SKM-1 treated with dmso at 0.1 percent for 144 hours (cell line): ENCODE results near the gene POLA1.

ENCODE experiments used
- DNase-seq: peaks from one replicate; lab custom pipeline; 2025; ENCODE audit not compliant: unreplicated experiment; lab: John Stamatoyannopoulos, UW

POLA1 gene

DNA sequence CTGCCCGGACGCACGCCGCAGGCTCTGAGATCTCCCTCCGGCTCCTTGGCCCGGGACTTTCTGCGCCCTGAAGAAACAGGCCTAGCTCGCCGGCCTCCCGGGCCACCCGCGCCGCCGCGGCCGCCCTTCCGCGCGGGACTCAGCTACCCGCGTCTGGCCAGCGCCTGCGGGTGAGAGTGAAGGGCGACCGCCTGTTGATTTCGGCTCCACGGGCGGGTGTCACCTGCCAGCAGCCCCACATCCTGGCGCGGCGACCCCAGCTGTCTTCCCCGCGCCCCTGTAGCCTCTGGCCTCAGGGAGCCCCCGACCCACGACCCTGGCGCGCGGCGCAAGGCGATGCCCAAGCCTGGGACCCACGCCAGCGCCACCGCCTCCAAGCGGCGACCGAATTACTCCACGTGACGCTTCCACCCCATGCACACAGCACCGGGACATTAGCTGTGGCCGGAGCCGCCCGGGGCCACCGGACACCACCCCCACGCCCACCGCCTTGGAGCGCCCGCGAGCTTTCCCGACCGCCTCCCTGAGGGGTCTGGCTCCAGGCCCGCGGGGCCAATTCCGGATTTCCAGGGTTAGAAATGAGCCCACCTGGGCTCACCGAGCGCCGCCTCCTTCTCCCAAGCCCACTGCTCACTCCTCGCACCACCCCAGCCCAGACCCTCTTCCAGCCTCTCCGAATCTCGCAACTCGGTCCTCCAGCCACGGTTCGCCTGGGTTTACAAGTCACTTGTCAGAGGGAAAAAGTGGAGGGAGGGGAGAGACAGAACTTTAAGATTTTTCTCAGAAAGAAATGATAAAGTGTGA, 311.9 kb downstream of the POLA1 start:
- no peak for DNase-seq

DNA sequence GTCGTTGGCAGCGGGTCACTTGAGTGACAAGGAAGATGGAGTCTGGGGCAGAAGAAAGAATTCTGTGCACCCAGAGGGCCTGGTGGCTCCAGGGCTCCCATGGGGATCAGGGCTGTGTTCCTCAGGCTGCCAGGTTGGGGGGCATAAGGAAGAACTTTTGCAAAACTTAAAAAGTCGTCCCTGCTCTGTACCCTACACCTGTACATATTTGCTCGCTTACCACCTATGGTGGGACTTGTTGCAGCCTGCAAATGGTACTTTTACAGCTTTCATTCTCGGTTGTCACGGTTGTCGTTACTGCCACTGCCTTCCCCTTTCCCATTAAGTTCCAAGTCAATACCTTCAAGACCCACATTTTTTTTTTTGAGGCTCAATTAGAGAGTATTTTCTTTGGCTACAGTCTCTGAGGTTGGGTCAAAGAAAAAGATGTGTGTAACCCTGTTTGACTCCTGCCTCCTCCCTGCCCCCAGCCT, 312.9 kb downstream of the POLA1 start:
- no peak for DNase-seq

DNA sequence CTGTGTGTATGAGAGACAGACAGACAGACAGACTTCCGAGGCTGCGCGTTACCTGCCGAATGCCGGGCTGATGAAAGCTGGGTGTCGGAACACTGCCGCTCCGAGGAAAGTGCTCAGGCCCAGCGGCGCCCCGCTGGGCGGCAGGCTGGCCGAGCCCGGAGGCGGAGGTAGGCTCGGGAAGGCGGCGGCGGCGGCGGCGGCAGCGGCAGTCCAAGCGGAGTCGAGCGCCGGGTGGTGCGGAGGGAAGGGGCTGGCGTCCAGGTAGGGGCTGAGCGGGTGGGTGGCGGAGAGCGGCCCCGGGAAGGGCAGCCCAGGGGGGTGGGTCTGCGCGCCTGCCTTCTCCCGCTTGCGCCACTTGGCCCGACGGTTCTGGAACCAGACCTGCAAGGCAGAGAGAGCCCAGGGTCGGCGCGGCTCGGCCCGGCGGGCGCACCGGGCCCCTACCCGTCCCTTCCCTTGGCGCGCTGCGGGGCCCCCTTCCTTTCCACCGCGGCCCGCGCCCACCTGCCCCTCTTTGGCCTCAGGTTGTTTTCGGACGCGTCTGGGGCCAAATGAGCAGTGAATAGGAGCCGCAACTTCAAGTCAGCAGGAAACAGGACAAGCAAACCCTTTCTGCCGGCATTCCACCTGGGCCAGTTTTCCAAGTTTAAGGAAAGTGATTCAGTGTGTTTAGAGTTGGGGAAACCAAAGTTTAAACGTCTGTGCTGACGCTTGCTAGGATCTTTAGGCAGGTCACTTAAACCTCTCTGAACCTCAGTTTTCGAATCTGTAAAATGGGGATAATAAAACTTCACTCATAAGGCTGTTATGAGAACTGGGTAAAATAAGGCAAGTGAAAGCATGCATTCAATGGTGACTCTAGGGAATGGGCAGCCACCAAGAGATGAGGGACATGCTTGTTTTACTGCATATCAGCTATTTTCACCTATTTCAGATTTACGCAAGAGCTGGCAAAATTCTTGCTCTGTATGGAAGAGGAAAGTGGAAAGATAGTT, 313.6 kb downstream of the POLA1 start:
- no peak for DNase-seq

DNA sequence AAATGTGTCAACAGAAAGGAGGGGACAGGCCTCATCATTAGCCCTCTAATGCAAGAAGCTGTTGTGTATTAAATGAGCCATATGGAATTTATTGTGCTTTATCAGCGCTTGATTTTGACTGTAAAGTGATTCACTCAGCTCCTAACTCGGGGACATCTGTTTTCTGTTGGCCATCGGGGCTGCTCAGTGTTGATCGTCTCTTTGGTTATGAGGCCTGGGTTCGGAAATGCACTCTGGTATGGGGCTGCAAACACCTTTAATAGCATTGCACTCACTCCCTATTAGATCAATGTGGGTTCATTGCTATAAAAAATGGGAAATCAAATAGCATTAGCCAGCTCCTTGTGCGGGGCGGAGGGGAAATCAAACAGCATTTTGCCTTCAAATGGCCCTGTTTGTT, 315.7 kb downstream of the POLA1 start:
- DNase-seq: no peak

- no peak for DNase-seq
Observed at GRCh38 chrX:25010784-25011588, 317.3 kb downstream of the POLA1 start.

DNA sequence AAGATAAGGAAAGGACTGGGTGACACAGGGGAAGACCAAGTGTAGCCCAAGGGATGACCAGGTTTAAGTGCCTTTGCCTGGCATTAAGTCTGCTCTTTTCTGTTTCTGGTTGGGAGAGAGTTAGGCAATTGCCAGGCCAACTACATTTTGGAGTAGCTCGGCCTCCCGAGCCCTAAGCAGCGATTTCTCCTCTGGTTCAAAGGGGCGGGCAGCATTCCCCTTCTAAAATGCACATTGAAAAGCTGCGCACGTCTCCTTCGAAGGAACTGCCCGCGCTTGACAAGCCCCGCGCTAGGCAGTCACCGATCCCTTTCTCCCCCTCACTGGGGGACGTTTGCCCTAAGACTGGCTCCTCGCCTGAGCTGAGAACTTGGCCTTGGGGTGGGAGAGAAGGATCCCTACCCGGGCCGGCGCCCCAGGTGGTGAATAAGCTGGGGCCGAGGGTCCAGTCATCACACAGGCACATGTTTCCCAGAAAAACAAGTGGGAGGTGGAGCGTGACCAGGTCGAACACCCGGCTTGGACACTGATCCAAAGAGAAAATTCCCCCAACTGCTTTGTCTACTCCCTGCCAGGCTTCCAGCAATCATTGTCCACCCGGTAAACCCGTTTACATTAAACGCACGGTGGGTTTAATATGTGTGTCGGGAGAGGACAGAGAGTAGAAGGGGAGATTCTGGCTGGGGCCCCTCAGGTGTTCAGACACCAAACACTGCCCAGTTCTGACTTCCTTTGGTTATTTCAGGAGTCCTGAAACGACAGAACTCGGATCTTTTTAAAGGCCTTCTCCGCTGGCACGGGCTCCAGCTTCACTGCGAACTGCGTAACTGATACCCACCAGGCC, 318.1 kb downstream of the POLA1 start:
- DNase-seq: no peak

GRCh38 chrX:25012433-25012735, 318.7 kb downstream of the POLA1 start:
- DNase-seq: no peak

DNA sequence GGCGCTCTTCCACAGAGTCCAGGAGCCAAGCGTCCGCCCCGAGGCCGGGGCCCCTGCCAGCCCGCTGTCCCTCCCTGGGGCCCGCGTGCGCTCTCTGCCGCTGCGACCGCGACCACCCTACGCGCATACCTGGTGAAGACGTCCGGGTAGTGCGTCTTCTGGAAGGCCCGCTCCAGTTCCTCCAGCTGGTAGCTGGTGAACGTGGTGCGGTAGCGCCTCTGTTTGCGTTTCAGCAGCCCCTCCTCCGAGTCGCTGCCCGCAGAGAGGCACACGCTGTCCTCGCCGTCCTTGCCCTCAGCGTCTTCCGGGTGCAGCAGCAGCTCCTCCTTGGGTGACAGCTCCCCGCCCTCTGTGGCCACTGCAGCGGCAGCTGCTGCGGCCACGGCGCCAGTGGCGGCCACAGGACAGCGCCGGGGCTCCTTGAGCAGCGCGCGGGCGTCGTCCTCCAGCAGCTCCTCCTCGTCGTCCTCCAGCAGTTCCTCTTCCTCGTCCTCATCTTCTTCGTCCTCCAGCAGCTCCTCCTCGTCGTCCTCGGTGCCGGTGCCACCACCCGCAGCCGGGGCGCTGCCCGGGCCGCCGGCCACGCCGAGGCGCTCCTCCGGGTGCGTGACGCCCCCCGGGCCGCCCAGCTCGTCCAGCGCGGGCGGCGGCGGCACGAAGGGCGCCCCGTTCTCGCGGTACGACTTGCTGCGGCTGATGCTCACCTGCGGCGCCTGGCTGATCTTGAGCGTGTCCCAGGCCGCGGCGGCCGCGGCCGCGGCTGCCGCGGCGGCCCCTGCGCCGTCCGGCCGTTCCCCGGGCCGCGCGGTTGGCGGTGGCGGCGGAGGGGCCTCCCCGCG, 319.3 kb downstream of the POLA1 start:
- DNase-seq: no peak

GRCh38 chrX:25013632-25014365, 320.1 kb downstream of the POLA1 start:
- no peak for DNase-seq

GRCh38 chrX:25014366-25014838, 320.7 kb downstream of the POLA1 start:
- DNase-seq: no peak

DNA sequence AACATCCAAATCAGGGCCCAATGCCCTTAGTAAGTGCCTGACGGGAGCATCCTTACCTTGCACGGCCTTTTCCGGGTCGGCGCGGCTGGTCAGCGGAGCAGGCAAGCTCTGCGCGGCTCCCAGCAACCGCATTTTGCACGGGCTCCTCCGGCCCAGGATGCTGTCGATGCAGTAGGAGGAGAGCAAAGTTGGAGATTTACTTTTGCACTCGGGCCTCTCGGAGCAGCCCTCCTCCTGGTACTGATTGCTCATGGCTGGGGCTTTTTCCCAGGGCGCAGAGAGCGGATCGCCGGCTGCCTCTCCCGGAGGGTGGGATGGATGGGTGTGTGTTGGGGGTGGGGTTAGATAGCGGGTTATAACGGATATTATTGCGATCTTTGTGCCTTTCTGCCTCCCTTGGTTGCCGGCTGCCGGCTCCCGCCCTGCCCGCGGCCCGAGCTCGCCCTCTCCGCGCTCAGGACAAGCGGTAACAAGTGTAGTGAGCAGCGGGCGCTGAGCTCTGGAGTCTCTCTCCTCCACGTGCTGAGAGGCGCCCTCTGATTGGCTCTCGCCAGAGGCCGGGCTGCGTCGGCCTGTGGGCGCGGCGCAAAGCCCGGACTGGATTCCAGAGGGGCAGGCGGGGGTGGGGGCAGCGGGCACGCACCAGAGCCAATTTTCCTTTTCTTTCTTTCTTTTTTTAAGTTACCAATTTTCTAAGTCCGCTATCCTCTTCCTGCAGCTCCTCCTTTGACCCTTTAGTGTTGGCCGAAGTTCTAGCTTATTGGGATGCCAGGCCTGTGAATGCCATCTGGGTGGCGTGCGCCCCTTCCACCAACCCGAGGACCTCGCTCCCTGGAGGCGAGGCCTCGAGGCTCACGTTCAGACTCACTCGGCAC, 322.0 kb downstream of the POLA1 start, which contains the start of gene ARX:
Gene ARX (minus strand): TSS at position 480 of the 875 bp plus-strand sequence. CDS start 228 bp downstream, at position 252.
- no peak for DNase-seq

DNA sequence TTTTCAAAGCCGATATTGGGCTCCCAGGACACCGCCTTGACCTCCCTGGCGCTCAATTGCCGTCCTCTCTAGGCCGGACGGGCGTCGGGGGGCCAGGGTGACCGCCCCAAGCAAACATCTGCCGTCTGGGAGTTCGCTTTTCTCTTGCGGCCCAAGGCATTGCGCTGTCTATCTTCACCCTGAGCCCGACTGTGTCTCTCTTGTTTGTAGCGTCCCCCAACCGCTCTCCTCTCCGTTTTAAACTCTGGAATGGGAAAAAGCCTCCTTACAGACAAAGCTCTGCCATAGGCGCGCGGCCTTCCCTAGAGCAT, 322.6 kb downstream of the POLA1 start:
- no peak for DNase-seq

DNA sequence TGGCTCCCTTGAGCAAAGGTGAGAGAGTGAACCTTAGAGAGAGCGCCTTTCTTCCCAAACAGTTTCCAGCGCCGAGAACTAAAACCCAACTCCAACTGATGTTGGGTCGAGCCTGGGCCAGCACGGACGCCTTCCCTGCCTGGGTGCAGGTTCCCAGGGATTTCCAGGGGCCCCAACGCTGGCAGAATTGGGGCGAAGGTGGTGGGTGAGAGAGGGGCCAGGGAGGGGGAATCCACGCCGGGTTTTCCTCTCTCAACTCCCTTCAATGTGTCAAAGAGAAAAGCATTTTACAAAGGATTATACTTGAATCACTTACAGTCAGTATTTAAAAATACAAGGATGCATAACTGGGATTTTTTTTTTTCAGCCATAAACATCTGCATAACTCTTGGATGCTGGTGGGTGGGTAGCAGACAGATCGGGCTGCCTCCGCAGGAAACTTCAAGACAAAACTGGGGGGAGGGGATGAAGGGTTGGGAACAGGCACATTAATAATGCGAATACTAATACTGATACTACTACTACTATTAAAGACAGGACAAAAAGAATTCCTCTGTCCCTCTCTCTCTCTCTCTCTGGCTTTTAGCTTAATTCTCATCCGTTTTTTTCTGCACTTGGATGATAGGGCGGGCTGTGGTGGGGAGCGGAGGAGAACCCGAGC, 323.4 kb downstream of the POLA1 start:
- DNase-seq: no peak

DNA sequence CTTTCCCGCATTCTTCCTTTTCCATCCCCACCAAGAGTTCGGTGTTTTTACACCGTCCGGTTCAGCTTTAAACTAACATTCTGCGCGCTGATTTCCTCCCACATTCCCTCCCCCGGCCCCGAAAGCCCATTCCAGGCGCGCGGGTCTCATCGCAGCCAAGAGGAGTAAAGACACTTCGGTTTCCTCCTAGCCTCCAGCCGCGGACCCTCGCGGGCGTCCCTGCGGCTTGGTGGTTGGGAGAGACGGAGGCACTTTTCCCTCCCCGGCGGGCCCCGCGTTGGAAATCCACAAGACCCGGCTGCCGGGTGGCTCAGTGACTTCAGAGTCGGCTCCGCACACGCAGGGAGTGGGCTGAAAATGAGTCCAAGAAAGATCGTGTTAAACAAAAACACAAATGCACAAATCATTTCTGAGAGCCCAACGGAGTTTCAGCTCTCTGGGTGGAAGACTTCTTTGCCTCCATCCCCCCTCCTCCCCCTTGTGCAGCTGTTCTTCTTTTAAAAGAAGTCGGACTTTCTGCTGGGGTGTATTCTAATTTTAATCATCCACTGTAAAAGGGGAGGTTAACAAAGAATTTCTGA, 324.0 kb downstream of the POLA1 start:
- no peak for DNase-seq

GRCh38 chrX:25018682-25019081, 325.0 kb downstream of the POLA1 start:
- DNase-seq: no peak

GRCh38 chrX:25019707-25020390, 326.1 kb downstream of the POLA1 start:
- no peak for DNase-seq
